H9 (cell line): ENCODE measurements around the gene CLIC1. TPM values are rescaled to one million over a fixed set of nuclear protein-coding genes. Genes with fewer than 3 reads are reported as not detected.
A peak's percentile ranks its signal among the peaks of the same experiment; 100 is the strongest.

Experiments used
- DNase-seq: peaks from one replicate; pipeline ENCODE4 v3.0.0-alpha.2; 2017
- H2AFZ ChIP-seq: one replicate; pipeline ENCODE4 v1.6.1; 2013; ENCODE audit warnings: mild to moderate bottlenecking, low read length, control low read depth, moderate library complexity
- H2AK5ac ChIP-seq: 2 replicates; pipeline ENCODE4 v1.6.1; 2013; ENCODE audit warnings: low read length, control low read depth, mixed read lengths; ENCODE audit not compliant: insufficient read length
- H2BK120ac ChIP-seq: one replicate; pipeline ENCODE4 v1.6.1; 2013; ENCODE audit warnings: low read depth, mild to moderate bottlenecking, low read length, control low read depth, inconsistent platforms; ENCODE audit not compliant: poor library complexity, severe bottlenecking
- H2BK12ac ChIP-seq: 2 replicates; pipeline ENCODE4 v1.6.1; 2013; ENCODE audit warnings: low read length, control low read depth, mixed read lengths, low read depth; ENCODE audit not compliant: insufficient read length
- H2BK15ac ChIP-seq: 2 replicates; pipeline ENCODE4 v1.6.1; 2013; ENCODE audit warnings: low read depth, low read length, control low read depth
- H2BK20ac ChIP-seq: one replicate; pipeline ENCODE4 v1.6.1; 2013; ENCODE audit warnings: low read depth, mild to moderate bottlenecking, low read length, control low read depth, inconsistent platforms; ENCODE audit not compliant: poor library complexity, severe bottlenecking
- H2BK5ac ChIP-seq: 2 replicates; pipeline ENCODE4 v1.6.1; 2013; ENCODE audit warnings: low read length, control low read depth, mixed read lengths; ENCODE audit not compliant: insufficient read length
- H3K14ac ChIP-seq: 2 replicates; pipeline ENCODE4 v1.6.1; 2013; ENCODE audit warnings: low read length, control low read depth; ENCODE audit not compliant: insufficient read depth
- H3K18ac ChIP-seq: 2 replicates; pipeline ENCODE4 v1.6.1; 2013; ENCODE audit warnings: low read depth, mild to moderate bottlenecking, mixed read lengths, low read length, control low read depth; ENCODE audit not compliant: insufficient read length
- H3K23ac ChIP-seq: 2 replicates; pipeline ENCODE4 v1.6.1; 2013; ENCODE audit warnings: low read length, control low read depth, mixed read lengths, low read depth; ENCODE audit not compliant: insufficient read length
- H3K23me2 ChIP-seq: 2 replicates; pipeline ENCODE4 v1.6.1; 2013; ENCODE audit warnings: low read depth, mild to moderate bottlenecking, mixed read lengths, low read length, control low read depth; ENCODE audit not compliant: insufficient read length, poor library complexity, severe bottlenecking
- H3K27ac ChIP-seq: 2 replicates; pipeline ENCODE4 v1.5.1; 2013; ENCODE audit warnings: low read length, control low read depth, mixed read lengths, low read depth; ENCODE audit not compliant: insufficient read length
- H3K27me3 ChIP-seq: 2 replicates; pipeline ENCODE4 v1.6.1; 2013; ENCODE audit warnings: low read length, control low read depth, inconsistent platforms; ENCODE audit not compliant: insufficient read depth
- H3K4ac ChIP-seq: 2 replicates; pipeline ENCODE4 v1.6.1; 2013; ENCODE audit warnings: low read depth, mild to moderate bottlenecking, control low read depth, inconsistent platforms, low read length, moderate library complexity
- H3K4me1 ChIP-seq: 2 replicates; pipeline ENCODE4 v1.6.1; 2013; ENCODE audit warnings: low read length, control low read depth, inconsistent platforms; ENCODE audit not compliant: insufficient read depth
- H3K4me2 ChIP-seq: 2 replicates; pipeline ENCODE4 v1.6.1; 2013; ENCODE audit warnings: low read length, control low read depth, mixed read lengths; ENCODE audit not compliant: insufficient read length, insufficient read depth
- H3K56ac ChIP-seq: 2 replicates; pipeline ENCODE4 v1.6.1; 2013; ENCODE audit warnings: low read depth, mild to moderate bottlenecking, mixed read lengths, low read length, control low read depth; ENCODE audit not compliant: insufficient read length
- H3K79me1 ChIP-seq: 2 replicates; pipeline ENCODE4 v1.6.1; 2013; ENCODE audit warnings: low read depth, mild to moderate bottlenecking, moderate library complexity, low read length, control low read depth, inconsistent platforms; ENCODE audit not compliant: insufficient read depth, poor library complexity, severe bottlenecking
- H3K79me2 ChIP-seq: 2 replicates; pipeline ENCODE4 v1.6.1; 2013; ENCODE audit warnings: low read length, control low read depth, inconsistent platforms; ENCODE audit not compliant: insufficient read depth
- H3K9ac ChIP-seq: 2 replicates; pipeline ENCODE4 v1.6.1; 2013; ENCODE audit warnings: low read length, control low read depth, mixed read lengths; ENCODE audit not compliant: insufficient read length; ENCODE audit errors: extremely low read depth
- H3K9me3 ChIP-seq: one replicate; pipeline ENCODE4 v1.6.1; 2013; ENCODE audit warnings: low read depth, low read length, inconsistent platforms; ENCODE audit not compliant: control insufficient read depth
- H3T11ph ChIP-seq: one replicate; pipeline ENCODE4 v1.6.1; 2013; ENCODE audit warnings: mild to moderate bottlenecking, low read length, control low read depth, inconsistent platforms
- H4K20me1 ChIP-seq: one replicate; pipeline ENCODE4 v1.6.1; 2013; ENCODE audit not compliant: control insufficient read depth, insufficient read length, insufficient read depth
- H4K5ac ChIP-seq: 2 replicates; pipeline ENCODE4 v1.6.1; 2013; ENCODE audit warnings: low read depth, mild to moderate bottlenecking, mixed read lengths, low read length, control low read depth; ENCODE audit not compliant: insufficient read length
- H4K8ac ChIP-seq: replicated peaks from 2 replicates; pipeline ENCODE4 v1.6.1; 2013; ENCODE audit warnings: low read length, control low read depth, mixed read lengths, low read depth; ENCODE audit not compliant: insufficient read length
- H4K91ac ChIP-seq: 2 replicates; pipeline ENCODE4 v1.6.1; 2013; ENCODE audit warnings: low read depth, mild to moderate bottlenecking, moderate library complexity, mixed read lengths, low read length, control low read depth; ENCODE audit not compliant: insufficient read length
- H3K27ac Mint-ChIP-seq, 3 experiments: 2 replicates in 2 of 3; 3 replicates in 1 of 3; pipeline ENCODE4 v1.8.0; 2020 to 2021; ENCODE audit warnings: mixed read lengths in 3 of 3, mild to moderate bottlenecking in 1 of 3, moderate library complexity in 1 of 3
- H3K27me3 Mint-ChIP-seq: 2 replicates; pipeline ENCODE4 v1.8.0; 2021; ENCODE audit warnings: low read depth, mild to moderate bottlenecking, moderate library complexity, mixed read lengths
- H3K36me3 Mint-ChIP-seq, 3 experiments: 2 replicates in 2 of 3; 3 replicates in 1 of 3; pipeline ENCODE4 v1.8.0; 2020 to 2021; ENCODE audit warnings: low read depth in 3 of 3, mixed read lengths in 3 of 3; ENCODE audit not compliant: insufficient read depth in 1 of 3
- H3K4me1 Mint-ChIP-seq, 2 experiments: 2 replicates each; pipeline ENCODE4 v1.8.0; 2020; ENCODE audit warnings: mixed read lengths in 2 of 2
- H3K4me3 Mint-ChIP-seq, 2 experiments: 2 replicates in 1 of 2; 3 replicates in 1 of 2; pipeline ENCODE4 v1.8.0; 2020 to 2021; ENCODE audit warnings: mild to moderate bottlenecking in 2 of 2, mixed read lengths in 2 of 2, moderate library complexity in 1 of 2
- H3K9me3 Mint-ChIP-seq, 2 experiments: 2 replicates in 1 of 2; 3 replicates in 1 of 2; pipeline ENCODE4 v1.8.0; 2020; ENCODE audit warnings: mild to moderate bottlenecking in 2 of 2, mixed read lengths in 2 of 2, moderate library complexity in 1 of 2
- CTCF ChIP-seq: fragments of 200-600 bp; sonication (generic); conservative IDR thresholded peaks from 3 replicates; pipeline ENCODE4 v1.8.0; 2021; ENCODE audit warnings: antibody characterized with exemption, mild to moderate bottlenecking
- WGBS: extraction: QIAGEN DNeasy Blood & Tissue Kit; methylation state at CpG from one replicate; pipeline ENCODE4 v1.1.7; 2013; ENCODE audit warnings: missing lambda C conversion rate, low lambda C conversion rate, mixed read lengths; ENCODE audit not compliant: insufficient read length; ENCODE audit errors: extremely low coverage; 5-methylcytosine and 5-hydroxymethylcytosine counted together
- total RNA-seq: library from RNA; stranded (reverse); gene quantifications from 2 replicates; pipeline ENCODE4 v1.2.1, GENCODE V29; 2021

Gene CLIC1
- total RNA-seq, 1 experiment from 2014 or later: 265 TPM

- Histone ChIP-seq H2BK120ac (no peak overlapping the region), H3K27me3 (no peaks in the 10 kb centered on the region), H2BK5ac (no peak overlapping the region), H2BK20ac (no peak overlapping the region), H3K14ac (no peak overlapping the region), H4K8ac (no peak overlapping the region), H3K56ac (no peak overlapping the region), H4K5ac (no peak overlapping the region), H3K4ac (no peak overlapping the region), H3K4me2 (no peak overlapping the region), H2AK5ac (no peak overlapping the region), H2AFZ (no peak overlapping the region), H4K91ac (no peak overlapping the region), H2BK12ac (no peak overlapping the region), H2BK15ac (no peak overlapping the region), H3K23me2 (peaks cover 12% of the 10 kb centered on the region), H3K79me1 (no peaks in the 10 kb centered on the region), H3K79me2 (no peaks in the 10 kb centered on the region), H3K23ac (no peak overlapping the region), H3K27ac (no peak overlapping the region), H3K9me3 (no peaks in the 10 kb centered on the region), H3T11ph (no peak overlapping the region), H4K20me1 (no peaks in the 10 kb centered on the region), H3K4me1 (peaks cover 8% of the 10 kb centered on the region), H3K18ac (no peak overlapping the region), H3K9ac (no peak overlapping the region)
- DNase-seq: no peak
- Mint-ChIP-seq H3K36me3 (peaks cover 12 to 37% (median 17%) of the 10 kb centered on the region in 3 experiments), H3K27me3 (no peaks in the 10 kb centered on the region), H3K27ac (no peak overlapping the region), H3K4me1 (peaks cover 38 to 54% of the 10 kb centered on the region in 2 experiments), H3K9me3 (no peaks in the 10 kb centered on the region), H3K4me3 (0 out of 5 replicates have a peak overlapping the region, but pooled peaks of 1 of the 2 experiments have one; percentile 5)
- no peak for TF ChIP-seq CTCF
- WGBS: no CpG with 5 or more reads among the region's 2 CpGs
Observed at GRCh38 chr6:31741815-31742214, 5.5 kb upstream of the CLIC1 start.
